NB4 (cell line): ENCODE measurements around the gene RBMS1.
A peak's percentile ranks its signal among the peaks of the same experiment; 100 is the strongest.

ENCODE experiments used
- DNase-seq: peaks from one replicate; pipeline ENCODE4 v3.0.0; 2010; ENCODE audit warnings: low read depth
- H3K4me3 ChIP-seq: one replicate; pipeline ENCODE4 v1.5.1; 2011; ENCODE audit warnings: mild to moderate bottlenecking, low read depth, low read length, moderate library complexity
- MYC ChIP-seq: IDR thresholded peaks from 2 replicates; pipeline ENCODE4 v1.6.1; 2011; ENCODE audit warnings: low read depth, low read length
- POLR2A ChIP-seq: IDR thresholded peaks from 2 replicates; pipeline ENCODE4 v1.6.1; 2011; ENCODE audit warnings: mild to moderate bottlenecking; ENCODE audit not compliant: insufficient read length; ENCODE audit errors: extremely low read depth
- TF ChIP-seq, protein P1 (sequence below): IDR thresholded peaks from one replicate; pipeline ENCODE4 v1.5.1; 2012; ENCODE audit warnings: low read depth, low read length
- TF ChIP-seq, protein P2 (sequence below): IDR thresholded peaks from 2 replicates; pipeline ENCODE4 v1.6.1; 2011; ENCODE audit warnings: low read depth, low read length

Gene RBMS1

DNA sequence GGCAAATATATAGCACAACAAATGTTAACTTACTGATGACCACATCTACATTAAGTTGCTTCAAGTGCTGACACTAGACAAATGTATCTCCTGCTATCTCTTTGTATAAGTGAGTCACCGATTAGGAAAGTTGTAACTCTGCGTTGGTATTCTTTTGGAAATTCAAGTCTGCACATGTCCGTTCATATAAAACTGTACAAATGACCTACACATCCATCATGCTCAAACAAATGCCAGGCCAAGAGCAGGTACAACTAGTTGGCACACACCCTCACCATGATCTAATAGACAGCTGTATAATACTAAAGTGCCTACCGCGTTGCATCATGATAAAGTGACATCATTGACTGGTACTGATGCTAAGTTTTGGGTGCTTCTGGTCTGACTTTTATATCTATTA is 141.1 kb downstream of the RBMS1 start:
- DNase-seq = peak; percentile 17
- TF ChIP-seq POLR2A = no peak
- TF ChIP-seq MYC = no peak
- TF ChIP-seq, protein P1, sequence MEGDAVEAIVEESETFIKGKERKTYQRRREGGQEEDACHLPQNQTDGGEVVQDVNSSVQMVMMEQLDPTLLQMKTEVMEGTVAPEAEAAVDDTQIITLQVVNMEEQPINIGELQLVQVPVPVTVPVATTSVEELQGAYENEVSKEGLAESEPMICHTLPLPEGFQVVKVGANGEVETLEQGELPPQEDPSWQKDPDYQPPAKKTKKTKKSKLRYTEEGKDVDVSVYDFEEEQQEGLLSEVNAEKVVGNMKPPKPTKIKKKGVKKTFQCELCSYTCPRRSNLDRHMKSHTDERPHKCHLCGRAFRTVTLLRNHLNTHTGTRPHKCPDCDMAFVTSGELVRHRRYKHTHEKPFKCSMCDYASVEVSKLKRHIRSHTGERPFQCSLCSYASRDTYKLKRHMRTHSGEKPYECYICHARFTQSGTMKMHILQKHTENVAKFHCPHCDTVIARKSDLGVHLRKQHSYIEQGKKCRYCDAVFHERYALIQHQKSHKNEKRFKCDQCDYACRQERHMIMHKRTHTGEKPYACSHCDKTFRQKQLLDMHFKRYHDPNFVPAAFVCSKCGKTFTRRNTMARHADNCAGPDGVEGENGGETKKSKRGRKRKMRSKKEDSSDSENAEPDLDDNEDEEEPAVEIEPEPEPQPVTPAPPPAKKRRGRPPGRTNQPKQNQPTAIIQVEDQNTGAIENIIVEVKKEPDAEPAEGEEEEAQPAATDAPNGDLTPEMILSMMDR = no peak
- TF ChIP-seq, protein P2, sequence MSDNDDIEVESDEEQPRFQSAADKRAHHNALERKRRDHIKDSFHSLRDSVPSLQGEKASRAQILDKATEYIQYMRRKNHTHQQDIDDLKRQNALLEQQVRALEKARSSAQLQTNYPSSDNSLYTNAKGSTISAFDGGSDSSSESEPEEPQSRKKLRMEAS = no peak
- H3K4me3 ChIP-seq = no peak overlapping the region

- TF ChIP-seq, protein P2 = no peak
- TF ChIP-seq, protein P1 = no peak
- TF ChIP-seq MYC = no peak
- TF ChIP-seq POLR2A = no peak
- no peak overlapping the region for H3K4me3 ChIP-seq
- DNase-seq = peak; percentile 65
Observed at GRCh38 chr2:160351956-160352355, 141.7 kb downstream of the RBMS1 start.

- H3K4me3 ChIP-seq = no peak overlapping the region
- DNase-seq = no peak
- TF ChIP-seq MYC (no peak), POLR2A (no peak)
- TF ChIP-seq, protein P2 = no peak
- TF ChIP-seq, protein P1 = no peak
Observed at GRCh38 chr2:160349306-160349705, 144.3 kb downstream of the RBMS1 start.

- no peak overlapping the region for H3K4me3 ChIP-seq
- DNase-seq = no peak
- TF ChIP-seq POLR2A (no peak), MYC (no peak)
- TF ChIP-seq, protein P2 = no peak
- TF ChIP-seq, protein P1 = no peak
Observed at GRCh38 chr2:160347269-160347863, 146.2 kb downstream of the RBMS1 start.

GRCh38 chr2:160345071-160345764 is 148.4 kb downstream of the RBMS1 start:
- TF ChIP-seq MYC = no peak
- TF ChIP-seq POLR2A = no peak
- TF ChIP-seq, protein P1 = no peak
- TF ChIP-seq, protein P2 = no peak
- no peak for DNase-seq
- H3K4me3 ChIP-seq = no peak overlapping the region
